HL-60 (cell line): ENCODE results near the gene BCDIN3D.

Experiments used
- DNase-seq, 2 experiments: peaks; one replicate each; pipeline ENCODE4 v3.0.0-alpha.2; 2010 to 2020; ENCODE audit warnings: low read depth in 1 of 2, low spot score in 1 of 2
- H3K27ac ChIP-seq: fragments of 250-450 bp; sonication (Bioruptor Pico); replicated peaks from 2 replicates; pipeline ENCODE4 v1.5.1; 2020; ENCODE audit warnings: mild to moderate bottlenecking, moderate library complexity
- H3K27me3 ChIP-seq: fragments of 250-450 bp; sonication (Bioruptor Pico); 2 replicates; pipeline ENCODE4 v1.5.1; 2021; ENCODE audit warnings: mild to moderate bottlenecking, moderate library complexity; ENCODE audit not compliant: insufficient read depth, poor library complexity, severe bottlenecking
- H3K4me3 ChIP-seq: replicated peaks from 2 replicates; pipeline ENCODE4 v1.5.1; 2011; ENCODE audit warnings: mild to moderate bottlenecking, control low read depth, low read length; ENCODE audit not compliant: insufficient read depth
- CTCF ChIP-seq: IDR thresholded peaks from one replicate; pipeline ENCODE4 v1.5.1; 2011; ENCODE audit warnings: low read length, control low read depth, inconsistent platforms; ENCODE audit not compliant: insufficient read depth
- GABPA ChIP-seq: IDR thresholded peaks from 2 replicates; pipeline ENCODE4 v1.6.1; 2012; ENCODE audit warnings: low read depth
- POLR2AphosphoS5 ChIP-seq: IDR thresholded peaks from 2 replicates; pipeline ENCODE4 v1.6.1; 2012; ENCODE audit warnings: low read depth
- REST ChIP-seq: IDR thresholded peaks from 2 replicates; pipeline ENCODE4 v1.6.1; 2012; ENCODE audit warnings: low read depth; ENCODE audit not compliant: insufficient replicate concordance
- SPI1 ChIP-seq: IDR thresholded peaks from 2 replicates; pipeline ENCODE4 v1.6.1; 2012; ENCODE audit warnings: low read depth, mild to moderate bottlenecking, borderline replicate concordance

The BCDIN3D gene

GRCh38 chr12:49800421-49801140, 42.3 kb downstream of the BCDIN3D start:
- DNase-seq = no peak
- TF ChIP-seq REST = no peak
- TF ChIP-seq POLR2AphosphoS5 = no peak
- no peak for TF ChIP-seq CTCF
- no peak for TF ChIP-seq SPI1
- TF ChIP-seq GABPA = no peak
- no peak overlapping the region for H3K4me3 ChIP-seq
- no peaks in the 10 kb centered on the region for H3K27me3 ChIP-seq
- H3K27ac ChIP-seq = no peak overlapping the region

GRCh38 chr12:49798934-49799333, 44.0 kb downstream of the BCDIN3D start:
- no peak for DNase-seq
- no peak overlapping the region for H3K4me3 ChIP-seq
- no peak for TF ChIP-seq GABPA
- no peak for TF ChIP-seq POLR2AphosphoS5
- TF ChIP-seq SPI1 = no peak
- H3K27ac ChIP-seq = no peak overlapping the region
- no peaks in the 10 kb centered on the region for H3K27me3 ChIP-seq

- Histone ChIP-seq H3K4me3 (no peak overlapping the region), H3K27me3 (no peaks in the 10 kb centered on the region), H3K27ac (no peak overlapping the region)
- DNase-seq = no peak
- no peak for TF ChIP-seq POLR2AphosphoS5
- TF ChIP-seq CTCF = no peak
- no peak for TF ChIP-seq GABPA
Observed at GRCh38 chr12:49798248-49798647, 44.7 kb downstream of the BCDIN3D start.

GRCh38 chr12:49797449-49797776, 45.5 kb downstream of the BCDIN3D start:
- H3K27ac ChIP-seq = no peak overlapping the region
- H3K27me3 ChIP-seq = no peaks in the 10 kb centered on the region
- no peak overlapping the region for H3K4me3 ChIP-seq
- DNase-seq = peak in 1 of 2 experiments; percentile 53
- TF ChIP-seq SPI1 (no peak), GABPA (no peak), CTCF (no peak), REST (no peak), POLR2AphosphoS5 (no peak)
